OCI-LY7 (cell line): ENCODE data around the gene DYRK2.

Experiments
- EZH2phosphoT487 ChIP-seq: fragments of 200-600 bp; sonication (generic); IDR thresholded peaks from 2 replicates; pipeline ENCODE4 v1.6.1; 2018; ENCODE audit warnings: low read depth, borderline replicate concordance, mild to moderate bottlenecking, mixed run types, antibody characterized with exemption, low read length, moderate library complexity, mixed read lengths
- TF ChIP-seq, protein P1 (sequence below): fragments of 200-600 bp; sonication (generic); conservative IDR thresholded peaks from 2 replicates; pipeline ENCODE4 v1.5.1; 2014; ENCODE audit warnings: mild to moderate bottlenecking, antibody characterized with exemption, low read length, moderate library complexity, mixed read lengths

DNA sequence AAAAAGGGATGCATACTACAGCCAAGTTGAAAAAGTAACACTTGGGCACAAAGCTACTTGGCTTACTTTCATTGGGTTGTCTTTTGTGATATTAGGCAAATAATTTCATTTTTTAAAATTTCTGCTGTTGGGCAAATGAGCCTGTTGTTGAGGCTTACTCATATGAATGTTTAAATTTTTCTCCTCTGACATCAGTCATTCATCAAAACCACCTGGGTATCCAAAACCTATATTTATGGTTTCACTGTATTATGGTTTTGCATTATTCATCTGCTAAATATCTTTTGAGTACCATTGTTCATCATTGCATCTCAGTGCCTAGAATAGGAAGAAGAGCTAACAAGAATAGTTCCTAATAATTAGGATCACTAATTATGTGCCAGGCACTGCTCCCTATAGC lies 28.1 kb downstream of the DYRK2 start:
- TF ChIP-seq, protein P1, sequence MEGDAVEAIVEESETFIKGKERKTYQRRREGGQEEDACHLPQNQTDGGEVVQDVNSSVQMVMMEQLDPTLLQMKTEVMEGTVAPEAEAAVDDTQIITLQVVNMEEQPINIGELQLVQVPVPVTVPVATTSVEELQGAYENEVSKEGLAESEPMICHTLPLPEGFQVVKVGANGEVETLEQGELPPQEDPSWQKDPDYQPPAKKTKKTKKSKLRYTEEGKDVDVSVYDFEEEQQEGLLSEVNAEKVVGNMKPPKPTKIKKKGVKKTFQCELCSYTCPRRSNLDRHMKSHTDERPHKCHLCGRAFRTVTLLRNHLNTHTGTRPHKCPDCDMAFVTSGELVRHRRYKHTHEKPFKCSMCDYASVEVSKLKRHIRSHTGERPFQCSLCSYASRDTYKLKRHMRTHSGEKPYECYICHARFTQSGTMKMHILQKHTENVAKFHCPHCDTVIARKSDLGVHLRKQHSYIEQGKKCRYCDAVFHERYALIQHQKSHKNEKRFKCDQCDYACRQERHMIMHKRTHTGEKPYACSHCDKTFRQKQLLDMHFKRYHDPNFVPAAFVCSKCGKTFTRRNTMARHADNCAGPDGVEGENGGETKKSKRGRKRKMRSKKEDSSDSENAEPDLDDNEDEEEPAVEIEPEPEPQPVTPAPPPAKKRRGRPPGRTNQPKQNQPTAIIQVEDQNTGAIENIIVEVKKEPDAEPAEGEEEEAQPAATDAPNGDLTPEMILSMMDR, result no peak
- no peak for TF ChIP-seq EZH2phosphoT487
